ENCODE data around the gene LLGL1.

The LLGL1 gene

GRCh38 chr17:18270046-18270931, 44.9 kb downstream of the LLGL1 start:
- DNase-seq (ENCODE audit: low read depth) = no peak

DNA sequence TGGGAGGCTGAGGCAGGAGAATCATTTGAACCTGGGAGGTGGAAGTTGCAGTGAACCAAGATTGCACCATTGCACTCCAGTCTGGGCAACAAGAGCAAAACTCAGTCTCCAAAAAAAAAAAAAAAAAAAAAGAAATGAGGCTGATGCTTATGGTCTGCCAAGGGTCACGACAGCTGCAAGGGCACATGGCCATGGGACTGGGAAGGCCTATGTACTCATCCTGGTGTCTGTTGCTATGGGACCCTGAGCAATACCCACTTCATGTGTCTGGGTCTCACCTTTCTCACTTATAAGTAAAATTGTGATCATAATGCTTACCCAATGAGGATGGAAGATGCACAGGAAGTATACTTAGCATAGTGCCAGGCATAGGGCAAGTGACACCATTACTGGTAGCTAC, 51.6 kb downstream of the LLGL1 start:
- DNase-seq (ENCODE audit: low read depth) = no peak

- DNase-seq (ENCODE audit: low read depth) = no peak
Measured at GRCh38 chr17:18278867-18279266, 53.4 kb downstream of the LLGL1 start.

DNA sequence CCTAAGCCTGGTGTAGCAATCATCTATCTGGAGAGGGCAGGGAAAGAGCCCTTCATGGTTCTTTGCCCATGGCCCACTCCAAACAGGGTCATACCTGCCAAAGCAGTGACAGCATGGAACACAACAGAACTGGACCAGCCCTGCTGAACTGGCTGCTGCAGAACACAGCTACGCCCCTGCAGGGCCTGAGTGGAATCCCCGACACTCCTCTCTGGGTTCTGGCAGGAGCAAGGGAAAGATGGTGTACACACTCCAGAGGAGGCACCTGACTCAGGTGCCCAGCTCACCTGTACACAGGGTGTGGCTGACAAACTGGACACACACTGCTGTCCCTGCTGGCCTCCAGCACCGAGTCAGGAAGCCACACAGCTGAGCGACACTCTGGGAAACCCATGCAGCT, 54.8 kb downstream of the LLGL1 start:
- DNase-seq (ENCODE audit: low read depth) = no peak

DNA sequence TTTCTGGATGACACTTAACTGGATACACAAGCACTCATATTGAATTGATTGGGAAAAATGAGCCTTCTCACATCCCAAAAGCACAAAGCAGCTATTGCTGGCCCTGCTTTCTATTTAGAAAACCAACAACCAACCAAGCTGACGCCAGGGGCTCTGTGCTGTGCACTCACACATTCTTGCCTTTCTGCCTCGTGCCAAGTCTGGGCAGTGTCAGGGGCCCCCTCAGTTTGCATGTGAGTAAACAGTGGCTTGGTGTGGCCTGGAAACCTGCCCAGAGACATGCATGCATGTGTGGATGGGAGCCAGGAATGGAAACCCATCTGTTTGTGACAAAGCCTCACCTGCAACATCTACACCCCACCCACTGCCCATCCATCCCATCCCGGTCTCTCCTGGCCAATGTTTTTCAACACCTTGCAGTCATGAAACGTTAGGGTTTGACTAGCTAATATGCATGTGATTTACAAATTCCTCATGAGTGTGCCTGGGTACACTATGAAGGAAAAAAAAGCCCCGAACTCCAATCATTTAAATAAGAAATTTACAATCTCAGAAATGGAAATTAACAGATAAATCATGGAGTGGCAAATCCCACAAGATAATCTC, 55.4 kb downstream of the LLGL1 start:
- no peak for DNase-seq (ENCODE audit: low read depth)

- no peak for DNase-seq (ENCODE audit: low read depth)
Measured at GRCh38 chr17:18281788-18282187, 56.4 kb downstream of the LLGL1 start.

DNA sequence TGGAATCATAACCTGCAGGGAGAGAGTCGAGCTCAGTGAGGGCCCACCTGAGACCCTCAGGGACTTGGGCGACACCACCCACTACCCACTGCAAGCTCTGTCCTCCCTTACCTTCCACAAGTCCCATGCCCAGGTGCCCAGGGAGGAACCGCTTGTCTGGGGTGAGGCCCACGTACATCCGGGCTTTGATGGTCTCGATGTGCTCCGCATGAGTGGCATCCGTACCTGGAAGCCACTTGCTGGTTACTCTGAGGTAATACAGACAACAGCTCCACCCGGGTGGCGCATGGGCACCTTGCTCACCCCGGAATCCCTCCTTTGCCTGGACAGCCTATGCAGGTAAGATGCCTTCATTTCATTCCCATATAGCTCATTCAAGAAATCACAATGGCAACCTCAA, 59.9 kb downstream of the LLGL1 start:
- DNase-seq (ENCODE audit: low read depth) = no peak

DNA sequence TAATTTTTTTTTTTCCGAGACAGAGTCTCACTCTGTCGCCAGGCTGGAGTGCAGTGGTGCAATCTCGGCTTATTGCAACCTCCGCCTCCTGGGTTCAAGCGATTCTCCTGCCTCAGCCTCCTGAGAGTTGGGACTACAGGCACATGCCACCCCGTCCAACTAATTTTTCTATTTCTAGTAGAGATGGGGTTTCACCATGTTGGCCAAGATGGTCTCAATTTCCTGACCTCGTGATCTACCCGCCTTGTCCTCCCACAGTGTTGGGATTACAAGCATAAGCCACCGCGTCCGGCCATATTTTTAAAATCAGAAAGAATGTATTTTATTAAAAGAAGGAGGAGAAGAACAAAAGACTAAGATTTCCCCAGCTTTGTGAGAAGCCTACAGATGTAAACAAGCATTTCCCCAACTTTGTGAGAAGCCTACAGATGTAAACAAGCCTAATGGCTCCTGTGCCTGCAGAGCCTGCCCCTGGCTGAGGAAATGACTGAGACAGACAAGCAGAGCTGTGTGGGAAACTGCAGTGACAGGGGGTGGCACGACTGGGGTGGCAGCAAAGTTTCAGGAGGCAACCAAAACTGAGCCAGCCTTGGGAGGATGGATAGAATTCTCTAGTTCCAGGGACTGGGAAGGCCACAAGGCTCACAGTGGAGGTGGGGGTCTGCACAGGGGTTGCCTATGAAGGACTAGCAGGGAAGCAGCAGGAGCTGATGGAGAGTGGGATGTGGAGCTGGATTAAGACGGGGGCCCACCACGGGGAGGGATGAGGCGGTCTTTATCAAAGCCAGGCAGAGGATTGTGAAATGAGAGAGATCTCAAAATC, 66.5 kb downstream of the LLGL1 start:
- no peak for DNase-seq (ENCODE audit: low read depth)

All from HS-27A (cell line).